ENCODE measurements around the gene ORC6.

Gene ORC6

GRCh38 chr16:46729326-46729995 is 40.0 kb downstream of the ORC6 start:
- H3K4me3 ChIP-seq (ENCODE audit: low read depth, low read length): no peak overlapping the region
- DNase-seq (ENCODE audit: low read depth): no peak

- DNase-seq (ENCODE audit: low read depth): no peak
- no peak overlapping the region for H3K4me3 ChIP-seq (ENCODE audit: low read depth, low read length)
These were observed 40.7 kb downstream of the ORC6 start for GRCh38 chr16:46730126-46730525.

DNA sequence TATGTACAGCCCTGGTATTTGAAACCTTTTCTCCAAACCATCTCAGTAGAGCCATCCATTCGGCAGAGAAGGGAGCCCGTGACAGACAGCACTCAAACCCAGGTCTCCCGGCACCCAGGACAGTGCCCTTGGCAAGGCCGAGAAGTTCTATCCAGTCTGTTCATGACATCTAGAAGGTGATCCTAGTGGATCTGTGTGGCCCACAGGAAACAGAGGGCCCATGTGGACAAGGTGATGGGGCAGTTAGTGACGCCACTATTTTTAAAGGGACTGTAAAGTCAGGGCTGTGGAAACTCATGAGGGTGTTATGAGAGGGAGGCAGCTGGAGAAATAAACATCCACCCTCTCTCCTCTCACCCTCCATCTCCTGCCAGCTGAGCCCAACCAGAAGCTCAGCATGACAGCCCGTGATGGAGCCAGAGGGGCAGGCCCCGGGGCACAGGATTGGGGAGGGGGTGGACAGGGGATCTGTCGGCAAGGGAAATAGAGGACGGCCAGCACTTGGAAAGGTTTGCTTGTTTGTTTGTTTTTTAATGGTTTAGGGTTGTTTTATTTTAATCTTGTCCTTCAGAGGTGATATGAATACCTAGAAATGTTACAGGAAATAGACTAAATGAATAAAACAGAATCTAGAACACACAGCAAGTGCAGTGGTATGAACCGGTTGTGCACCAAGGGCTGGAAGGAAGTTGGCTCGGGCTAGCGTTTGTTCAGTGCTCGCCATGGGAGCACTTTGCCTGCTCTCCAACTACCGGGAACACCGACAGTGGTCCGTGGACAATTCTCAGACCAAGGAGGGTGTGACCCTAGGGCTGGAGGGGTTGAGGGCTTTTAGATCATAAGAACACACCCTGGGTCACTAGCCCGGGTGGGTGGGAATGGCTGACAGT is 41.6 kb downstream of the ORC6 start:
- DNase-seq (ENCODE audit: low read depth): no peak
- H3K4me3 ChIP-seq (ENCODE audit: low read depth, low read length): no peak overlapping the region

GRCh38 chr16:46731691-46732555 is 42.5 kb downstream of the ORC6 start:
- H3K4me3 ChIP-seq (ENCODE audit: low read depth, low read length): no peak overlapping the region
- DNase-seq (ENCODE audit: low read depth): no peak

GRCh38 chr16:46732561-46732960 is 43.1 kb downstream of the ORC6 start:
- H3K4me3 ChIP-seq (ENCODE audit: low read depth, low read length): no peak overlapping the region
- DNase-seq (ENCODE audit: low read depth): no peak

DNA sequence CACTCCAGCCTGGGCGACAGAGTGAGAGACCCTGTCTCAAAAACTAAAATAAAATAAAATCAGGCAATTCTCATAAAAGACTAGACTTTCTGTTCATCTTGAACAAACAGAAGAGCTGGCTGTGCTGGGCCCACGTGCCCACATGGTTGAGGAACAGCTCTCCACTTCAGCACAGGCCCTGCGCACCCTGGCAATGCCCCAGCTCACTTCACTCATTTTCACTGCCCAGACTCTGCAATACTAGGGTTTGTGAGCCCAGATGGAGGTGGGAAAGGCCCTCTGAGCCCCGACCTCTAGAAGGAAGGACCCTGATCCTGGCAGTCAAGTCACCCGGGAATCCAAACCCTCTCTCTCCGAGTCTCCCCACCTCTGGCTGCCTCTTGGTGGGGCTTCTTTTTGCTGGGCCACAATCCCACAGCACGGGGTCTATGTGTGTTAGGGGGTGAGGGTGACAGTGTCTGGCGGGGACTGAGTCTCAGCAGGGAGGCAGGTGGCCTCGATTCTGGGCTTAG is 43.9 kb downstream of the ORC6 start:
- no peak overlapping the region for H3K4me3 ChIP-seq (ENCODE audit: low read depth, low read length)
- no peak for DNase-seq (ENCODE audit: low read depth)

DNA sequence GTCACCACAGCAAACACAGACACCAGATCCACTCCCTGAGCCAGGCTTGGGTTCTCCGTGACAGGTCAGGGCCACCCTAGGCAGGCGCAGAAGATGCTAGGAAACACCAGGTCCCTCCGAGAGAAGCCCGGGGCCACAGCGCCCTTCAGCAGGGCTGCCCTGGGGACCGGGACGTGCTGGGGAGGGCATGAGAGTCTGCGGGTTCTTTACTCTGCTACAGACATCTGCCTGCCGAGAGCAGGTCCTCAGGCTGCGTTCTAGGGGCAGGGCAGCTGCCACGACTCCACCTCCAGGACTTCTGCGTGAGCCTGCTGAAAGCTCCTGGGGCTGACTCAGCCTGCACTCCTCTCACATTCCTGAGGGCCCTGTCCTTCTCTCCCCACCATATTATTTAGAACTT is 47.2 kb downstream of the ORC6 start:
- DNase-seq (ENCODE audit: low read depth): no peak
- no peak overlapping the region for H3K4me3 ChIP-seq (ENCODE audit: low read depth, low read length)

DNA sequence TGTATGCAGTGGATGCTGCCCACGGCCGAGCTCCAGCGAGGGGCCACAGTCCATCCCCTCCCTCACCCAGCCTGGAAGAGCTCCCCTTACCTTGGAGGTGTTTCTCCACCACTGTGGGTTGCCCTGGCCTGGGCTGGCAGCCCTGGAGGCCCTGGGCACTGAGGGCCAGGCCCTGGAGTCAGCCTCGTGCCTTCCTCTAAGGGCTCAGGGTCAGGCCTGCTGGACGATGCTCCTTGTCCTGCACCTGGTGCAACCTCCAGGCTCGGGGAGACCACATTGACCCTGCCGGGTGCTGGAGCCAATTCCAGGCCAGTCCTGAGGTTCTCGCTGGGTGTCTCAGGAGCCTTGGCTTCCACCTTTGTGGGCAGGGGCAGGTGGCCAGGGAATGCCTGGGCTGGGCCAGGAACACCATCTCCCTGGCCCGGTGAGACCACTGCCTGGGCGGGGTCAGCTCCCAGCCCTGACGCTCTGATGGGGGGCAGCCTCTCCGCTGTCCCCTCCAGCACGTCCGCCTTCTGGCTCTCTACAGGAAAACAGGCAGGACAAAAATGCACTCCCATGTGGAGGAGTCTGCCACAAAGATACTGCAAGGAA is 48.3 kb downstream of the ORC6 start:
- DNase-seq (ENCODE audit: low read depth): no peak
- no peak overlapping the region for H3K4me3 ChIP-seq (ENCODE audit: low read depth, low read length)

GRCh38 chr16:46739934-46740333 is 50.5 kb downstream of the ORC6 start:
- DNase-seq (ENCODE audit: low read depth): no peak

GRCh38 chr16:46743232-46743719 is 53.8 kb downstream of the ORC6 start:
- DNase-seq (ENCODE audit: low read depth): no peak
- no peak overlapping the region for H3K4me3 ChIP-seq (ENCODE audit: low read depth, low read length)

More at GRCh38 chr16:46739934-46740333, 50.5 kb downstream of the ORC6 start:
- no peak overlapping the region for H3K4me3 ChIP-seq (ENCODE audit: low read depth, low read length)

- no peak for DNase-seq (ENCODE audit: low read depth)
- no peak overlapping the region for H3K4me3 ChIP-seq (ENCODE audit: low read depth, low read length)
These were observed 56.2 kb downstream of the ORC6 start for GRCh38 chr16:46745617-46746016.

GRCh38 chr16:46746821-46747776 is 57.6 kb downstream of the ORC6 start:
- DNase-seq (ENCODE audit: low read depth): no peak
- H3K4me3 ChIP-seq (ENCODE audit: low read depth, low read length): no peak overlapping the region

Data from skeletal muscle cell (primary cell).